Liver (tissue), 3 donors: ENCODE results near the gene NSFL1C.

Source experiments
- EGR1 ChIP-seq, 2 donors: IDR thresholded peaks; 2 replicates each; pipeline ENCODE4 v1.6.1; 2016 to 2018; ENCODE audit warnings: antibody characterized with exemption in 2 of 2, low read depth in 2 of 2
- FOXA2 ChIP-seq: IDR thresholded peaks from 2 replicates; pipeline ENCODE4 v1.6.1; 2016; ENCODE audit warnings: antibody characterized with exemption
- GABPA ChIP-seq, 2 donors: IDR thresholded peaks in 1 of 2; conservative IDR thresholded peaks in 1 of 2; 2 replicates each; pipeline ENCODE4 v1.6.1; 2016; ENCODE audit warnings: antibody characterized with exemption in 2 of 2, mild to moderate bottlenecking in 1 of 2, moderate library complexity in 1 of 2
- RAD21 ChIP-seq, 2 donors: IDR thresholded peaks; 2 replicates each; pipeline ENCODE4 v1.6.1; 2016; ENCODE audit warnings: antibody characterized with exemption in 2 of 2, mild to moderate bottlenecking in 2 of 2
- RXRA ChIP-seq, 2 donors: IDR thresholded peaks; 2 replicates each; pipeline ENCODE4 v1.6.1; 2017 to 2018; ENCODE audit warnings: antibody characterized with exemption in 2 of 2, mild to moderate bottlenecking in 1 of 2
- SP1 ChIP-seq: IDR thresholded peaks from 2 replicates; pipeline ENCODE4 v1.6.1; 2018; ENCODE audit warnings: antibody characterized with exemption, mild to moderate bottlenecking
- TAF1 ChIP-seq: conservative IDR thresholded peaks from 2 replicates; pipeline ENCODE4 v1.6.1; 2016; ENCODE audit warnings: antibody characterized with exemption, mild to moderate bottlenecking
- YY1 ChIP-seq: IDR thresholded peaks from 2 replicates; pipeline ENCODE4 v1.6.1; 2016; ENCODE audit warnings: antibody characterized with exemption, mild to moderate bottlenecking
- TF ChIP-seq, protein P1 (sequence below): fragments of 150-350 bp; IDR thresholded peaks from 2 replicates; pipeline ENCODE4 v1.5.1; 2017; ENCODE audit warnings: improper control_type of control experiment, low read depth, low read length; ENCODE audit not compliant: missing input control
- TF ChIP-seq, protein P2 (sequence below): IDR thresholded peaks from 2 replicates; pipeline ENCODE4 v1.6.1; 2016; ENCODE audit warnings: antibody characterized with exemption
- TF ChIP-seq, protein P3 (sequence below): IDR thresholded peaks from 2 replicates; pipeline ENCODE4 v1.6.1; 2016; ENCODE audit warnings: antibody characterized with exemption
- TF ChIP-seq, protein P4 (sequence below): IDR thresholded peaks from 2 replicates; pipeline ENCODE4 v1.6.1; 2016; ENCODE audit warnings: antibody characterized with exemption, mild to moderate bottlenecking
- donor health status: healthy.
- donor health status: healthy.

DNA sequence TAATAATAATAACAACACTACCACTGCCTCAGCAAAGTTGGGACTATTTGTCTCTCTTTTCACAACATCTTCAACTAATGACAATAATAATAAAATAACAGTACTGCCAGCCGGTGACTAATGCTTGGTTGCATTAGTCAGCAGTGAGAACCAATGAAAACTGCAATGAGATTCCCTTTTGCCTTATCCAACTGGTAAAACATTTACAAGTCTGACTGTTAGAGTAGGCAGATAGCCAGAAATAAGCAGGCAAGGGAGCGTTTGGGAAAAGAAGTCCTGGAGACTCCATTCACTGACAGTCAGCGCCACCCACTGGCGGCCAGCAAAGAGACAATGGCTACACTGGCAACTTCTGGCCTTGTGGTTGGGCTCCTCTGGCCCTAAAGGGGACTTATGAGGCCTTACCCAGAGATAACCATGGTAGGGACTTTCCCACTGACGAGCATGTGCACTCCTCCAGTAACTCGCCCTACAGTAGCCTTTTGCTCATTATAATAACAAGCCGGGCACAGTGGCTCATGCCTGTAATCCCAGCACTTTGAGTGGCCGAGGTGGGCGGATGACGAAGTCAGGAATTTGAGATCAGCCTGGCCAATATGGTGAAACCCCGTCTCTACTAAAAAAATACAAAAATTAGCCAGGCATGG is 3.4 kb upstream of the NSFL1C start:
- TF ChIP-seq, protein P1, sequence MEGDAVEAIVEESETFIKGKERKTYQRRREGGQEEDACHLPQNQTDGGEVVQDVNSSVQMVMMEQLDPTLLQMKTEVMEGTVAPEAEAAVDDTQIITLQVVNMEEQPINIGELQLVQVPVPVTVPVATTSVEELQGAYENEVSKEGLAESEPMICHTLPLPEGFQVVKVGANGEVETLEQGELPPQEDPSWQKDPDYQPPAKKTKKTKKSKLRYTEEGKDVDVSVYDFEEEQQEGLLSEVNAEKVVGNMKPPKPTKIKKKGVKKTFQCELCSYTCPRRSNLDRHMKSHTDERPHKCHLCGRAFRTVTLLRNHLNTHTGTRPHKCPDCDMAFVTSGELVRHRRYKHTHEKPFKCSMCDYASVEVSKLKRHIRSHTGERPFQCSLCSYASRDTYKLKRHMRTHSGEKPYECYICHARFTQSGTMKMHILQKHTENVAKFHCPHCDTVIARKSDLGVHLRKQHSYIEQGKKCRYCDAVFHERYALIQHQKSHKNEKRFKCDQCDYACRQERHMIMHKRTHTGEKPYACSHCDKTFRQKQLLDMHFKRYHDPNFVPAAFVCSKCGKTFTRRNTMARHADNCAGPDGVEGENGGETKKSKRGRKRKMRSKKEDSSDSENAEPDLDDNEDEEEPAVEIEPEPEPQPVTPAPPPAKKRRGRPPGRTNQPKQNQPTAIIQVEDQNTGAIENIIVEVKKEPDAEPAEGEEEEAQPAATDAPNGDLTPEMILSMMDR = peak; percentile 79
- TF ChIP-seq EGR1 (IDR thresholded peaks at IDR 0.05; ENCODE audit: low read depth in 2 of 2) (no peak), TAF1 (peak; percentile 14), RAD21 (IDR thresholded peaks at IDR 0.05) (peak; percentile 94), YY1 (peak; percentile 90), FOXA2 (peak; percentile 26), SP1 (peak; percentile 63), RXRA (IDR thresholded peaks at IDR 0.05) (peak; percentile 49 to 54), GABPA (IDR thresholded peaks at IDR 0.05 in 1 of 2, conservative IDR thresholded peaks at IDR 0.05 in 1 of 2) (no peak)
- TF ChIP-seq, protein P2, sequence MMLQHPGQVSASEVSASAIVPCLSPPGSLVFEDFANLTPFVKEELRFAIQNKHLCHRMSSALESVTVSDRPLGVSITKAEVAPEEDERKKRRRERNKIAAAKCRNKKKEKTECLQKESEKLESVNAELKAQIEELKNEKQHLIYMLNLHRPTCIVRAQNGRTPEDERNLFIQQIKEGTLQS = peak; percentile 94
- TF ChIP-seq, protein P3, sequence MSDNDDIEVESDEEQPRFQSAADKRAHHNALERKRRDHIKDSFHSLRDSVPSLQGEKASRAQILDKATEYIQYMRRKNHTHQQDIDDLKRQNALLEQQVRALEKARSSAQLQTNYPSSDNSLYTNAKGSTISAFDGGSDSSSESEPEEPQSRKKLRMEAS = no peak
- TF ChIP-seq, protein P4, sequence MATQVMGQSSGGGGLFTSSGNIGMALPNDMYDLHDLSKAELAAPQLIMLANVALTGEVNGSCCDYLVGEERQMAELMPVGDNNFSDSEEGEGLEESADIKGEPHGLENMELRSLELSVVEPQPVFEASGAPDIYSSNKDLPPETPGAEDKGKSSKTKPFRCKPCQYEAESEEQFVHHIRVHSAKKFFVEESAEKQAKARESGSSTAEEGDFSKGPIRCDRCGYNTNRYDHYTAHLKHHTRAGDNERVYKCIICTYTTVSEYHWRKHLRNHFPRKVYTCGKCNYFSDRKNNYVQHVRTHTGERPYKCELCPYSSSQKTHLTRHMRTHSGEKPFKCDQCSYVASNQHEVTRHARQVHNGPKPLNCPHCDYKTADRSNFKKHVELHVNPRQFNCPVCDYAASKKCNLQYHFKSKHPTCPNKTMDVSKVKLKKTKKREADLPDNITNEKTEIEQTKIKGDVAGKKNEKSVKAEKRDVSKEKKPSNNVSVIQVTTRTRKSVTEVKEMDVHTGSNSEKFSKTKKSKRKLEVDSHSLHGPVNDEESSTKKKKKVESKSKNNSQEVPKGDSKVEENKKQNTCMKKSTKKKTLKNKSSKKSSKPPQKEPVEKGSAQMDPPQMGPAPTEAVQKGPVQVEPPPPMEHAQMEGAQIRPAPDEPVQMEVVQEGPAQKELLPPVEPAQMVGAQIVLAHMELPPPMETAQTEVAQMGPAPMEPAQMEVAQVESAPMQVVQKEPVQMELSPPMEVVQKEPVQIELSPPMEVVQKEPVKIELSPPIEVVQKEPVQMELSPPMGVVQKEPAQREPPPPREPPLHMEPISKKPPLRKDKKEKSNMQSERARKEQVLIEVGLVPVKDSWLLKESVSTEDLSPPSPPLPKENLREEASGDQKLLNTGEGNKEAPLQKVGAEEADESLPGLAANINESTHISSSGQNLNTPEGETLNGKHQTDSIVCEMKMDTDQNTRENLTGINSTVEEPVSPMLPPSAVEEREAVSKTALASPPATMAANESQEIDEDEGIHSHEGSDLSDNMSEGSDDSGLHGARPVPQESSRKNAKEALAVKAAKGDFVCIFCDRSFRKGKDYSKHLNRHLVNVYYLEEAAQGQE = peak; percentile 49
